Nucleus accumbens (tissue), 56 donors: ENCODE data around the gene COL25A1.
"Not testable (repeated sequence)": the region's sequence is repeated elsewhere in the genome, so short reads cannot be mapped to it uniquely, and the experiment has no call there.

ENCODE experiments used
- DNase-seq, 56 donors: peaks; one replicate each; lab custom pipeline; 2025; lab: John Stamatoyannopoulos, UW

The COL25A1 gene

GRCh38 chr4:108888769-108889168 lies 413.7 kb downstream of the COL25A1 start:
- DNase-seq: no peak

- DNase-seq: no peak
These were observed 415.4 kb downstream of the COL25A1 start for GRCh38 chr4:108887034-108887433.

- no peak for DNase-seq
These were observed 417.2 kb downstream of the COL25A1 start for GRCh38 chr4:108885211-108885610.

- DNase-seq: no peak
These were observed 417.9 kb downstream of the COL25A1 start for GRCh38 chr4:108884596-108884995.

- no peak for DNase-seq
These were observed 420.5 kb downstream of the COL25A1 start for GRCh38 chr4:108881986-108882385.

GRCh38 chr4:108881190-108881589 lies 421.3 kb downstream of the COL25A1 start:
- no peak for DNase-seq

- no peak for DNase-seq
These were observed 423.7 kb downstream of the COL25A1 start for GRCh38 chr4:108878806-108879205.

GRCh38 chr4:108877821-108878220 lies 424.6 kb downstream of the COL25A1 start:
- no peak for DNase-seq

- DNase-seq: no peak
These were observed 427.7 kb downstream of the COL25A1 start for GRCh38 chr4:108874806-108875205.

- DNase-seq: not testable (repeated sequence)
These were observed 432.5 kb downstream of the COL25A1 start for GRCh38 chr4:108869970-108870369.

- DNase-seq: no peak
These were observed 433.7 kb downstream of the COL25A1 start for GRCh38 chr4:108868606-108869227.

- no peak for DNase-seq
These were observed 435.0 kb downstream of the COL25A1 start for GRCh38 chr4:108867476-108867875.

GRCh38 chr4:108861334-108861733 lies 441.1 kb downstream of the COL25A1 start:
- DNase-seq: no peak

- no peak for DNase-seq
These were observed 447.7 kb downstream of the COL25A1 start for GRCh38 chr4:108854786-108855185.

GRCh38 chr4:108852691-108853090 lies 449.8 kb downstream of the COL25A1 start:
- DNase-seq: no peak

GRCh38 chr4:108851366-108851765 lies 451.1 kb downstream of the COL25A1 start:
- DNase-seq: no peak

GRCh38 chr4:108850219-108850649 lies 452.2 kb downstream of the COL25A1 start:
- no peak for DNase-seq

- no peak for DNase-seq
These were observed 452.8 kb downstream of the COL25A1 start for GRCh38 chr4:108849611-108850168.

- DNase-seq: no peak
These were observed 455.9 kb downstream of the COL25A1 start for GRCh38 chr4:108846568-108846967.

- no peak for DNase-seq
These were observed 462.0 kb downstream of the COL25A1 start for GRCh38 chr4:108840426-108840975.

GRCh38 chr4:108839333-108839732 lies 463.1 kb downstream of the COL25A1 start:
- no peak for DNase-seq

- DNase-seq: no peak
These were observed 464.0 kb downstream of the COL25A1 start for GRCh38 chr4:108838451-108838850.
